HEK293 (cell line): Measurements from ENCODE around the gene TMEM143.
A peak's percentile ranks its signal among the peaks of the same experiment; 100 is the strongest.

Experiments used
- AEBP2 ChIP-seq: fragments of 450-650 bp; formaldehyde crosslinking; IDR thresholded peaks from 2 replicates; pipeline ENCODE4 v1.5.1; 2016; ENCODE audit warnings: missing biosample characterization, missing genetic modification characterization, borderline replicate concordance
- ATF2 ChIP-seq: fragments of 450-650 bp; formaldehyde crosslinking; IDR thresholded peaks from 2 replicates; pipeline ENCODE4 v1.5.1; 2016; ENCODE audit warnings: missing biosample characterization, missing genetic modification characterization, low read depth
- EGR2 ChIP-seq: fragments of 450-650 bp; formaldehyde crosslinking; IDR thresholded peaks from 2 replicates; pipeline ENCODE4 v1.5.1; 2016; ENCODE audit warnings: low read depth, missing biosample characterization, missing genetic modification characterization
- ELK4 ChIP-seq: IDR thresholded peaks from 2 replicates; pipeline ENCODE4 v1.6.1; 2011; ENCODE audit warnings: mild to moderate bottlenecking, low read depth, low read length, borderline replicate concordance
- GLIS1 ChIP-seq: fragments of 450-650 bp; formaldehyde crosslinking; IDR thresholded peaks from 2 replicates; pipeline ENCODE4 v1.5.1; 2016; ENCODE audit warnings: missing biosample characterization, missing genetic modification characterization
- IKZF3 ChIP-seq: fragments of 450-650 bp; IDR thresholded peaks from 2 replicates; pipeline ENCODE4 v1.5.0; 2018; ENCODE audit warnings: missing biosample characterization, mild to moderate bottlenecking, missing genetic modification characterization, moderate library complexity
- KLF16 ChIP-seq: fragments of 450-650 bp; formaldehyde crosslinking; IDR thresholded peaks from 2 replicates; pipeline ENCODE4 v1.5.1; 2017; ENCODE audit warnings: missing biosample characterization, missing genetic modification characterization
- MZF1 ChIP-seq: fragments of 450-650 bp; formaldehyde crosslinking; IDR thresholded peaks from 2 replicates; pipeline ENCODE4 v1.5.1; 2017; ENCODE audit warnings: missing biosample characterization, missing genetic modification characterization, borderline replicate concordance
- PBX3 ChIP-seq: sonication (generic); formaldehyde crosslinking; IDR thresholded peaks from 2 replicates; pipeline ENCODE4 v1.8.1; 2022; ENCODE audit warnings: mild to moderate bottlenecking, moderate library complexity, missing genetic modification reagents
- PRDM1 ChIP-seq: fragments of 450-650 bp; formaldehyde crosslinking; IDR thresholded peaks from 2 replicates; pipeline ENCODE4; 2016; ENCODE audit warnings: missing biosample characterization, missing genetic modification characterization
- PRDM10 ChIP-seq: fragments of 450-650 bp; formaldehyde crosslinking; IDR thresholded peaks from 2 replicates; pipeline ENCODE4 v1.5.1; 2016; ENCODE audit warnings: missing biosample characterization, missing genetic modification characterization
- SP3 ChIP-seq: fragments of 450-650 bp; formaldehyde crosslinking; IDR thresholded peaks from 2 replicates; pipeline ENCODE4 v1.5.1; 2016; ENCODE audit warnings: missing biosample characterization, missing genetic modification characterization
- ZBTB21 ChIP-seq: fragments of 450-650 bp; formaldehyde crosslinking; IDR thresholded peaks from 2 replicates; pipeline ENCODE4 v1.5.1; 2017; ENCODE audit warnings: missing biosample characterization, missing genetic modification characterization
- ZBTB6 ChIP-seq: fragments of 450-650 bp; formaldehyde crosslinking; IDR thresholded peaks from 2 replicates; pipeline ENCODE4 v1.5.1; 2017; ENCODE audit warnings: missing biosample characterization, missing genetic modification characterization
- ZNF132 ChIP-seq: fragments of 450-650 bp; formaldehyde crosslinking; IDR thresholded peaks from 2 replicates; pipeline ENCODE4 v1.5.1; 2017; ENCODE audit warnings: missing biosample characterization, missing genetic modification characterization, borderline replicate concordance
- ZNF140 ChIP-seq: fragments of 450-650 bp; formaldehyde crosslinking; IDR thresholded peaks from 2 replicates; pipeline ENCODE4 v1.5.1; 2016; ENCODE audit warnings: missing biosample characterization, missing genetic modification characterization
- ZNF19 ChIP-seq: fragments of 450-650 bp; formaldehyde crosslinking; IDR thresholded peaks from 2 replicates; pipeline ENCODE4; 2016; ENCODE audit warnings: missing biosample characterization, missing genetic modification characterization, low read depth
- ZNF24 ChIP-seq: fragments of 450-650 bp; formaldehyde crosslinking; IDR thresholded peaks from 2 replicates; pipeline ENCODE4 v1.5.1; 2016; ENCODE audit warnings: missing biosample characterization, missing genetic modification characterization
- ZNF266 ChIP-seq: fragments of 450-650 bp; formaldehyde crosslinking; IDR thresholded peaks from 2 replicates; pipeline ENCODE4 v1.5.1; 2016; ENCODE audit warnings: missing biosample characterization, missing genetic modification characterization, low read depth
- ZNF324 ChIP-seq: fragments of 450-650 bp; formaldehyde crosslinking; IDR thresholded peaks from 2 replicates; pipeline ENCODE4 v1.5.1; 2016; ENCODE audit warnings: missing biosample characterization, missing genetic modification characterization
- ZNF404 ChIP-seq: fragments of 450-650 bp; formaldehyde crosslinking; IDR thresholded peaks from 2 replicates; pipeline ENCODE4 v1.5.1; 2017; ENCODE audit warnings: missing biosample characterization, missing genetic modification characterization
- ZNF423 ChIP-seq: fragments of 450-650 bp; formaldehyde crosslinking; IDR thresholded peaks from 2 replicates; pipeline ENCODE4 v1.5.1; 2016; ENCODE audit warnings: missing biosample characterization, missing genetic modification characterization
- ZNF488 ChIP-seq: fragments of 450-650 bp; formaldehyde crosslinking; IDR thresholded peaks from 2 replicates; pipeline ENCODE4 v1.5.1; 2016; ENCODE audit warnings: missing biosample characterization, missing genetic modification characterization
- ZNF580 ChIP-seq: fragments of 450-650 bp; formaldehyde crosslinking; IDR thresholded peaks from 2 replicates; pipeline ENCODE4 v1.5.1; 2016; ENCODE audit warnings: missing biosample characterization, missing genetic modification characterization
- ZNF654 ChIP-seq: fragments of 450-650 bp; formaldehyde crosslinking; IDR thresholded peaks from 2 replicates; pipeline ENCODE4 v1.5.1; 2016; ENCODE audit warnings: low read depth, missing biosample characterization, missing genetic modification characterization
- ZNF677 ChIP-seq: fragments of 450-650 bp; IDR thresholded peaks from 2 replicates; pipeline ENCODE4 v1.5.0; 2018; ENCODE audit warnings: missing biosample characterization, mild to moderate bottlenecking, missing genetic modification characterization, moderate library complexity
- ZSCAN23 ChIP-seq: fragments of 450-650 bp; formaldehyde crosslinking; IDR thresholded peaks from 2 replicates; pipeline ENCODE4 v1.5.1; 2016; ENCODE audit warnings: missing biosample characterization, missing genetic modification characterization

Gene TMEM143

GRCh38 chr19:48390188-48391099 is 26.7 kb upstream of the TMEM143 start (continued):
- TF ChIP-seq PRDM10: peak; percentile 73
- peak; percentile 22; the same call in 1 of the 2 replicates for TF ChIP-seq GLIS1 (tag by site-specific recombination)
- no peak for TF ChIP-seq ZBTB21 (tag by site-specific recombination)
- peak; percentile 84; the same call in 1 of the 2 replicates for TF ChIP-seq ZNF324
- no peak for TF ChIP-seq ZNF266 (tag by site-specific recombination)
- no peak for TF ChIP-seq ZSCAN23 (tag by site-specific recombination)
- TF ChIP-seq ZNF140: no peak
- TF ChIP-seq ZNF132 (tag by site-specific recombination): no peak
- no peak for TF ChIP-seq ZNF19
- TF ChIP-seq PBX3: peak; percentile 91
- TF ChIP-seq ZNF580 (tag by site-specific recombination): peak; percentile 72; the same call in 1 of the 2 replicates
- no peak for TF ChIP-seq EGR2
- peak; percentile 70; the same call in 1 of the 2 replicates for TF ChIP-seq IKZF3 (tag by site-specific recombination)
- TF ChIP-seq KLF16 (tag by site-specific recombination): peak; percentile 95
- no peak for TF ChIP-seq ZNF677 (tag by site-specific recombination)
- TF ChIP-seq ZNF24 (tag by site-specific recombination): peak; percentile 88
- no peak for TF ChIP-seq ELK4
- TF ChIP-seq ZNF423: no peak
- 0 out of 2 replicates have a peak, but pooled peaks have one; percentile 9 for TF ChIP-seq ZNF654 (tag by site-specific recombination)
- TF ChIP-seq MZF1: no peak
- no peak for TF ChIP-seq AEBP2
- TF ChIP-seq ATF2: no peak
- TF ChIP-seq ZNF404 (tag by site-specific recombination): no peak
- no peak for TF ChIP-seq ZNF488
- no peak for TF ChIP-seq ZBTB6 (tag by site-specific recombination)
- peak; percentile 7; the same call in 1 of the 2 replicates for TF ChIP-seq SP3 (tag by site-specific recombination)
- 0 out of 2 replicates have a peak, but pooled peaks have one; percentile 16 for TF ChIP-seq PRDM1 (tag by site-specific recombination)
